HEK293T (cell line): ENCODE results near the gene SFRP5.

Source experiments
- CTCF ChIA-PET: fragments of 350-600 bp; formaldehyde crosslinking; extraction: SDS; loops from one replicate; lab custom pipeline; 2021; ENCODE audit warnings: antibody characterized with exemption, inconsistent platforms; lab: Yijun Ruan, JAX
- POLR2A ChIA-PET: fragments of 350-600 bp; formaldehyde crosslinking; extraction: SDS; loops from one replicate; lab custom pipeline; 2020; ENCODE audit warnings: antibody characterized with exemption, inconsistent platforms; lab: Yijun Ruan, JAX
- DNase-seq: peaks from one replicate; pipeline ENCODE4 v3.0.0; 2012; ENCODE audit warnings: mixed read lengths; ENCODE audit errors: extremely low spot score
- ARNT ChIP-seq: fragments of 450-650 bp; IDR thresholded peaks from 2 replicates; pipeline ENCODE4 v1.6.1; 2017; ENCODE audit warnings: mild to moderate bottlenecking
- BHLHE40 ChIP-seq: fragments of 450-650 bp; IDR thresholded peaks from 2 replicates; pipeline ENCODE4 v1.6.1; 2016; ENCODE audit warnings: mild to moderate bottlenecking, moderate library complexity, borderline replicate concordance
- CTBP1 ChIP-seq: fragments of 450-650 bp; IDR thresholded peaks from 2 replicates; pipeline ENCODE4 v1.6.1; 2016; ENCODE audit warnings: borderline replicate concordance
- ELF4 ChIP-seq: fragments of 450-650 bp; IDR thresholded peaks from 2 replicates; pipeline ENCODE4 v1.6.1; 2017; ENCODE audit warnings: antibody characterized with exemption
- FOXA1 ChIP-seq: fragments of 450-650 bp; IDR thresholded peaks from 2 replicates; pipeline ENCODE4 v1.6.1; 2016; ENCODE audit warnings: mild to moderate bottlenecking
- FOXK2 ChIP-seq: fragments of 450-650 bp; IDR thresholded peaks from 2 replicates; pipeline ENCODE4 v1.6.1; 2016; ENCODE audit warnings: mild to moderate bottlenecking
- FOXM1 ChIP-seq: fragments of 450-650 bp; IDR thresholded peaks from 2 replicates; pipeline ENCODE4 v1.6.1; 2017; ENCODE audit warnings: mild to moderate bottlenecking, borderline replicate concordance
- HDGF ChIP-seq: fragments of 450-650 bp; IDR thresholded peaks from 2 replicates; pipeline ENCODE4 v1.6.1; 2017; ENCODE audit warnings: antibody characterized with exemption, borderline replicate concordance
- L3MBTL2 ChIP-seq: fragments of 450-650 bp; conservative IDR thresholded peaks from 2 replicates; pipeline ENCODE4 v1.6.1; 2016; ENCODE audit warnings: mild to moderate bottlenecking
- LEF1 ChIP-seq: fragments of 450-650 bp; IDR thresholded peaks from 2 replicates; pipeline ENCODE4 v1.6.1; 2017; ENCODE audit warnings: mild to moderate bottlenecking, borderline replicate concordance
- NFRKB ChIP-seq: fragments of 450-650 bp; IDR thresholded peaks from 2 replicates; pipeline ENCODE4 v1.6.1; 2016; ENCODE audit warnings: mild to moderate bottlenecking, moderate library complexity
- PKNOX1 ChIP-seq: fragments of 450-650 bp; IDR thresholded peaks from 2 replicates; pipeline ENCODE4 v1.6.1; 2016
- SP1 ChIP-seq: fragments of 450-650 bp; IDR thresholded peaks from 2 replicates; pipeline ENCODE4 v1.6.1; 2017
- SUZ12 ChIP-seq: fragments of 450-650 bp; IDR thresholded peaks from 2 replicates; pipeline ENCODE4 v1.6.1; 2016; ENCODE audit warnings: mild to moderate bottlenecking
- TARDBP ChIP-seq: fragments of 450-650 bp; IDR thresholded peaks from 2 replicates; pipeline ENCODE4 v1.6.1; 2016
- ZNF384 ChIP-seq: fragments of 450-650 bp; IDR thresholded peaks from 2 replicates; pipeline ENCODE4 v1.6.1; 2016

Gene SFRP5

GRCh38 chr10:97721871-97722780 lies 49.7 kb downstream of the SFRP5 start:
- CTCF ChIA-PET, result interaction anchor here (2.3 to 2.9 kb wide), 2 partner anchors 12 to 20 kb away, joined by 10 to 19 read pairs; no protein-coding TSS in a partner anchor
- TF ChIP-seq TARDBP (no peak), FOXA1 (no peak), CTBP1 (no peak), BHLHE40 (no peak), ARNT (no peak), NFRKB (no peak), FOXM1 (no peak), SP1 (no peak), FOXK2 (no peak), ELF4 (no peak), LEF1 (no peak), SUZ12 (no peak), L3MBTL2 (no peak), PKNOX1 (no peak), HDGF (no peak)

GRCh38 chr10:97719602-97720001 lies 52.2 kb downstream of the SFRP5 start:
- TF ChIP-seq HDGF (no peak), TARDBP (no peak), PKNOX1 (no peak), SP1 (no peak), NFRKB (no peak), FOXM1 (no peak), ZNF384 (no peak), FOXA1 (no peak), BHLHE40 (no peak), CTBP1 (no peak), ELF4 (no peak), SUZ12 (no peak), FOXK2 (no peak), ARNT (no peak), LEF1 (no peak), L3MBTL2 (no peak)
- CTCF ChIA-PET, result interaction anchor here (1.3 kb wide), 1 partner anchor 10 kb away, joined by 3 read pairs; no protein-coding TSS in a partner anchor
- DNase-seq, result no peak
- POLR2A ChIA-PET, result interaction anchor here (1.7 kb wide), 1 partner anchor 17 kb away, joined by 4 read pairs; the partner anchor contains the start of gene ZFYVE27

More at GRCh38 chr10:97721871-97722780, 49.7 kb downstream of the SFRP5 start:
- DNase-seq, result no peak
- POLR2A ChIA-PET, result interaction anchor here (5.3 kb wide), 1 partner anchor 9 kb away, joined by 63 read pairs; the partner anchor contains the start of gene MARVELD1

- POLR2A ChIA-PET, result interaction anchor here (1.7 to 1.9 kb wide), 2 partner anchors 18 to 32 kb away, joined by 4 to 6 read pairs; partner anchors contain the start of genes AVPI1 and ZFYVE27
- CTCF ChIA-PET, result interaction anchor here (0.7 kb wide), 1 partner anchor 10 kb away, joined by 4 read pairs; no protein-coding TSS in a partner anchor
- no peak for DNase-seq
- TF ChIP-seq FOXM1 (no peak), CTBP1 (no peak), SP1 (no peak), PKNOX1 (no peak)
These were observed 53.1 kb downstream of the SFRP5 start for GRCh38 chr10:97718659-97719142.

GRCh38 chr10:97718178-97718577 lies 53.6 kb downstream of the SFRP5 start:
- TF ChIP-seq L3MBTL2 (no peak), HDGF (no peak), CTBP1 (no peak), BHLHE40 (no peak), LEF1 (no peak), ARNT (no peak), FOXM1 (no peak), SP1 (no peak), FOXA1 (no peak), NFRKB (no peak), ZNF384 (no peak)
- ChIA-PET CTCF (interaction anchor here (0.7 to 2.1 kb wide), 2 partner anchors 9 to 16 kb away, joined by 4 to 9 read pairs; no protein-coding TSS in a partner anchor), POLR2A (interaction anchor here (1.5 to 1.9 kb wide), 3 partner anchors 13 to 31 kb away, joined by 3 to 6 read pairs (median 4); partner anchors contain the start of genes AVPI1 and ZFYVE27)
- no peak for DNase-seq

- DNase-seq, result no peak
- TF ChIP-seq SP1, result no peak
- TF ChIP-seq ARNT, result no peak
- no peak for TF ChIP-seq LEF1
- TF ChIP-seq ELF4, result no peak
- no peak for TF ChIP-seq SUZ12
- no peak for TF ChIP-seq PKNOX1
- TF ChIP-seq FOXM1, result no peak
- TF ChIP-seq BHLHE40, result no peak
- TF ChIP-seq CTBP1, result no peak
- no peak for TF ChIP-seq FOXA1
- TF ChIP-seq TARDBP, result no peak
- no peak for TF ChIP-seq L3MBTL2
- TF ChIP-seq NFRKB, result no peak
- no peak for TF ChIP-seq FOXK2
- no peak for TF ChIP-seq HDGF
- TF ChIP-seq ZNF384, result no peak
- CTCF ChIA-PET, result interaction anchor here (0.7 to 2.1 kb wide), 2 partner anchors 8 to 16 kb away, joined by 4 to 9 read pairs; no protein-coding TSS in a partner anchor
- POLR2A ChIA-PET, result interaction anchor here (0.8 to 1.9 kb wide), 3 partner anchors 14 to 31 kb away, joined by 3 to 6 read pairs (median 3); partner anchors contain the start of genes AVPI1 and ZFYVE27
These were observed 54.2 kb downstream of the SFRP5 start for GRCh38 chr10:97717627-97718026.
